Inferior parietal cortex (tissue), 1 donor: ENCODE results near the gene IL13.

ENCODE experiments used
- DNase-seq: peaks from one replicate; pipeline ENCODE4 v3.0.0-alpha.2; 2016; ENCODE audit errors: extremely low spot score

Gene IL13

DNA sequence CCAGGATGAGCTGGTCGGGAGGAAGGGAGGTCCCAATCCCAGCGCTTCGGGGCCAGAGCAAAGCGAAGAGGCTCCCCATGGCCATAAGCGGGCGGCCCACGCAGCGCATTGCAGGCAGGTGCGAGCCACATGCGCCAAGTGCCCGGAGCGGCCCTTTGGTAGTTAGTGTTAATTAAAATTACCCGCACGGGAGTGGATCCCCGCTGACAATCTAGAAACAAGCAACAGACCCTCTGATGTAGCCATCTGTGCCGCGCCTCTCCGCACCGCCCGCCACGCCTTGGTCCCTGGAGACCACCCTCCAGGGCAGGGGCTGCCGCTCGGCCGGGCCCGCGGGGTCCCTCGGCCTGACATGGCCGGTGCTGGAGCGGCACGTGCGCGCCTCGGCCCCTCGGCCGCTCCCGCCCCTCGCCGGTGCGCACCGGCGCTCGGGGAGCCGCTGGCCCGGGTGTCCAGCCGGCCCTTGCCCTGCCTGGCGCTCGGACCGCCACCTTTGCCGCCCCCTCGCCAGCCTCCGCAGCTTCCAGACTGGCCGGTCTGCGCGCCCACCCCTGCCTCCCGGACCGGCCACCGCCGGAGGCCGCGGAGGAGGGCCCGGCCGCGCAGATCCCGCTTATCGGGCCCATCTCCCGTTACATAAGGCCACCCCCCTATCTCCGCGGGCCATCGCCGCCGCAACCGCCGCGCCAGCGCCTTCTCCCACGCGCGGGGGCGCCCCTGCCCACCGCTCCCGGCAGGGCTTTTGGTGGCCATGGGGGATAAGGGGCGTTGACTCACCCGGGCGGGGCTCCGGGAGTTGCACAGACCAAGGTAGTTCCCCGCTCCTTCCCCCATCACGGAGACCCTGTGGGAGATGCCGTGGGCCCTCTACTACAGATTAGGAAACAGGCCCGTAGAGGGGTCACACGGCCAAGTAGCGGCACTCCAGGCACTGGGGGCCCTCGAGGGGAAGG, 1.9 kb upstream of the IL13 start:
- DNase-seq: no peak

DNA sequence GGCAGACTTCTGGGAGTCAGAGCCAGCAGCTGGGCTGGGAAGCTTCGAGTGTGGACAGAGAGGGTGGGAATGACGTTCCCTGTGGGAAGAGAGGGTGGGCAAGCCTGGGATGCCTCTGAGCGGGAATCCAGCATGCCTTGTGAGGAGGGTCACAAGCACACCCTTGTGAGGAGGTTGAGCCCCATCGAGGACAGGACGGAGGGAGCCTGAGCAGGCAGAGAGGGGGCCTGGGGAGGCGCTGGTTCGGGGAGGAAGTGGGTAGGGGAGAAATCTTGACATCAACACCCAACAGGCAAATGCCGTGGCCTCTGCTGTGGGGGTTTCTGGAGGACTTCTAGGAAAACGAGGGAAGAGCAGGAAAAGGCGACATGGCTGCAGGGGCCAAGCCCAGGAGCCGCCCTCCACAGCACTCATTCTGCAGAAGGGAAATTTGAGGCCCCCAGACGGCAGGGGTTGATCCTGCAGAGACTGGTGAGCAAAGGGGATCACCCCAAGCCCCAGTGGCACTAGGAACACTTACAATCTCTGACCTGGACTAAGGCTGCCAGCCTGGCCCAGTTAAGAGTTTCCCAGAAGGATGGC, 1.1 kb upstream of the IL13 start:
- DNase-seq: no peak

GRCh38 chr5:132658381-132659302, 669 bp downstream of the IL13 start:
- DNase-seq: no peak

DNA sequence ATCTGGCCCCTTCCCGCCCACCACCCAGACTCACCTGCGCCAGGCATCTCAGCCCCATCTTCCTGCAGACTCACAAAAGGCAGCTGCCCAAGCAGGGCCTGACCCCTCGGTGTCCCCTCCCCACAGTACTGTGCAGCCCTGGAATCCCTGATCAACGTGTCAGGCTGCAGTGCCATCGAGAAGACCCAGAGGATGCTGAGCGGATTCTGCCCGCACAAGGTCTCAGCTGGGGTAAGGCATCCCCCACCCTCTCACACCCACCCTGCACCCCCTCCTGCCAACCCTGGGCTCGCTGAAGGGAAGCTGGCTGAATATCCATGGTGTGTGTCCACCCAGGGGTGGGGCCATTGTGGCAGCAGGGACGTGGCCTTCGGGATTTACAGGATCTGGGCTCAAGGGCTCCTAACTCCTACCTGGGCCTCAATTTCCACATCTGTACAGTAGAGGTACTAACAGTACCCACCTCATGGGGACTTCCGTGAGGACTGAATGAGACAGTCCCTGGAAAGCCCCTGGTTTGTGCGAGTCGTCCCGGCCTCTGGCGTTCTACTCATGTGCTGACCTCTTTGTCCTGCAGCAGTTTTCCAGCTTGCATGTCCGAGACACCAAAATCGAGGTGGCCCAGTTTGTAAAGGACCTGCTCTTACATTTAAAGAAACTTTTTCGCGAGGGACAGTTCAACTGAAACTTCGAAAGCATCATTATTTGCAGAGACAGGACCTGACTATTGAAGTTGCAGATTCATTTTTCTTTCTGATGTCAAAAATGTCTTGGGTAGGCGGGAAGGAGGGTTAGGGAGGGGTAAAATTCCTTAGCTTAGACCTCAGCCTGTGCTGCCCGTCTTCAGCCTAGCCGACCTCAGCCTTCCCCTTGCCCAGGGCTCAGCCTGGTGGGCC, 1.9 kb downstream of the IL13 start:
- no peak for DNase-seq

GRCh38 chr5:132661231-132662003, 3.4 kb downstream of the IL13 start:
- no peak for DNase-seq

DNA sequence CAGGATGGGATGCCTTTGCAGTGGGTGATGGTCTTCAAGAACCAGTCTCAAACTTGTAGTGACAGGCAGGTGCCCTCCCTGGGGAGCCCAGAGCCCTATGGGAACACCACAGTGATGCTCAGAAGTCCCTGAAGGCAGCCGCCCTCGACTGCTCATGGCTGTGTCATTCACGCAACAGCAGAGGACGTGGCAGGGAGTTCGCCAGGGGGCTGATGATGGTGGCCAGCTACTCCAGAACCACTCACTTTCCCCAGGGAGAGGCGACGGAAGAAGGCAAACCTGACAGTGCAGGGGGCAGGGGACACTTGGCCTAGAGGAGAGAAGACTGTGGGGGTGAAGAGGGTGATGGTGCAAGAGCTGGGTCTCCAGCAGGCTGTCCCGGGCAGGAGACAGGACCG, 4.0 kb downstream of the IL13 start:
- DNase-seq: no peak

DNA sequence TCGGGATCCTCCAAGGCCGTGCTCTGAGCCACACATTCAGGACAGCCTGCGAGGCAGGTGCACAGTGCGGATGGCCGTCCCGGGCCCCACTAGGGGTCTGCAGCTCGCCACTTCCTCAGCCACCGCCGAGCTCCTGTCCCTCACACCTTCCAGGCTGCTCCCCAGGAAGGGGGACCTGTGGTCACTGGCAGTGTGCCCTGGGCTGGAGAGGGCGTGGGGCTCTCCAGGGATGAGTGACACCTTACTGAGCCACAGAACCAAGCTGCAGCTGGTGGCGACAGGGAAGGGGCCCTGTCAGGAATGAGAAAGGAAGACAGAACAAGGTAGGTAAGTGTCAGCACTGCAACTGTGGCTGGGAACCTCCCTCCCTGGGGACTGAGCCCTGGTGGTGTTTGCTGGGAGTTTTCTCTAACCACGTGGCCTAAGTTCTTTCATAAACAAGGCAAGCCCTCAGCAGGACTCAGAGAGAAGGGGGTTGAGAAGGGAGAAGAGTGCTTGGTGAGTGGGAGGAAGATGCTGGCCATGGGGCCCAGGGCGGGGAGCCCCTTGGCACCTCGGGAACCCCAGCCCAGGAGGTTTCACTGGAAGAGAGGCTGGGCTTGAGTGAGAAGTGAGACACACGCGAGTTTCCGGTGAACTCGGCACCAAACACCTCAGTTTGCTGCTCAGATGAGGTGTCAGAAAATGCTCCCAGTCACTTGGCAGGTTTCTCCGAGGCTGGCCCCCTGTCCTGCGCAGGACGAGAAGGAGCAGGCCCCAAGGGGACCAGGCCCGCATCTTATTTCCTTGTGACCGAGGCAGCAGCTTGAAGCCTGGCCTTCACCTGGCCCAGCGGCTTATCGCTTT, 5.2 kb downstream of the IL13 start:
- DNase-seq: no peak

DNA sequence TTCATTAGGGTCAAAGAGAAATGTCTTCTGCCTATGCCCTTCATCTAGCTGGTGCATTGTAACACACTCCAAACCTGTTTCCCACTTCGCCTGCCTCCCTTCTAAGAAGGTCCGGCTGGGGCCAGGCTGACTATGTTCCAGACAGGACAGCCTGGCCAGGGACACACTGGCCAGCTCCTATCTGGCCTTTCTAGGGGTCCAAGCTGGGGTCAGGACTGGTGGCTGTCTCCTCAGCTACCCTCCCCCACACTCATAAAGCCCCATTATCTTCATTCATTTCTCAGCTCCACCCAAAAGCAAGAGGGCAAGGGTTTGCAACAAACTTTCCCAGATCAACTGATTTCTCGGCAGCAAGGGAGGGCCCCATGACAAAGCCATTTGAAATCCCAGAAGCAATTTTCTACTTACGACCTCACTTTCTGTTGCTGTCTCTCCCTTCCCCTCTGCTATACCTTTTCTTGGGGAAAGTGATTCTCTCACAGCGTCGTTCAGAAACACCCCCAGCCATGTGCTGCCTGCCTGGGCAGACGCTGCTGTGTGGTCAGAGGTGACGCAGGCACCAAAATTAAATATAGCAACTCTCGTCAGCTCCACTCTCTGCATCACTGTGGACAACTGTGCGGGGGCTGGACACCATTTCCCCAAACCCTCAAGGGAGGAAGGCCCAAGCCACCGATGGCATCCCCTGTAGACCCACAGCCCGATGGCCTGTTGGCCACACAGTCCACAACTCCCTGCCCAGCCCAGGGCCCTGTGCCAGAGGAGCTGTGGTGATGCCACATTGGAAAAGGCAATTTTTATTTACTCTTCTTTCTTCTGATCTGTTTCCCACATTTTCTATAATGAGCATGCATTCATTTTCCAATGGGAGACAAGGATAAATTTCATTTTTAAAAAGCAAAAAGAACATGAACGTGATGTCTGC, 6.1 kb downstream of the IL13 start:
- no peak for DNase-seq

- no peak for DNase-seq
Measured at GRCh38 chr5:132664696-132665209, 6.8 kb downstream of the IL13 start.

- DNase-seq: no peak
Measured at GRCh38 chr5:132665574-132666080, 7.7 kb downstream of the IL13 start.

- DNase-seq: no peak
Measured at GRCh38 chr5:132666310-132667123, 8.5 kb downstream of the IL13 start.

- no peak for DNase-seq
Measured at GRCh38 chr5:132667309-132667708, 9.3 kb downstream of the IL13 start.

- DNase-seq: no peak
Measured at GRCh38 chr5:132667761-132668705, 10.1 kb downstream of the IL13 start.

- DNase-seq: no peak
Measured at GRCh38 chr5:132668706-132669454, 10.9 kb downstream of the IL13 start.

DNA sequence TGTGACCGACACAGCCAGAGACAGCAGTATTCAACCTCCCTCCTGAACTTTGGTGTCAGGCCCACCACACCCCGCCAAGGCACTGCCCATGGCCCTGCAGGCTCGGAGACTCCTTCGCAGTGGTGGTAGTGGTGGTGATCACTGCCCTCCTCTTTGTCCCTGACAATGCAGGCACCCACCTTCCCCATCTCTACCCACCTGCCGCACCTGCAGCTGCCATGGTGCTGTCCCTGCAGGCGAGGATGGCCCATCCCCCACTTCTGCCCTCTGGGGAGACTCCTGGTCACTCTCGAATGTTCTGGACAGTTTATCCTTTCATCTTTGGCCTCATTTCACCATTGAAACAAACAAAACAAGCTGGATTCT, 11.5 kb downstream of the IL13 start:
- no peak for DNase-seq
